ENCODE results near the gene ZNF511.

DNA sequence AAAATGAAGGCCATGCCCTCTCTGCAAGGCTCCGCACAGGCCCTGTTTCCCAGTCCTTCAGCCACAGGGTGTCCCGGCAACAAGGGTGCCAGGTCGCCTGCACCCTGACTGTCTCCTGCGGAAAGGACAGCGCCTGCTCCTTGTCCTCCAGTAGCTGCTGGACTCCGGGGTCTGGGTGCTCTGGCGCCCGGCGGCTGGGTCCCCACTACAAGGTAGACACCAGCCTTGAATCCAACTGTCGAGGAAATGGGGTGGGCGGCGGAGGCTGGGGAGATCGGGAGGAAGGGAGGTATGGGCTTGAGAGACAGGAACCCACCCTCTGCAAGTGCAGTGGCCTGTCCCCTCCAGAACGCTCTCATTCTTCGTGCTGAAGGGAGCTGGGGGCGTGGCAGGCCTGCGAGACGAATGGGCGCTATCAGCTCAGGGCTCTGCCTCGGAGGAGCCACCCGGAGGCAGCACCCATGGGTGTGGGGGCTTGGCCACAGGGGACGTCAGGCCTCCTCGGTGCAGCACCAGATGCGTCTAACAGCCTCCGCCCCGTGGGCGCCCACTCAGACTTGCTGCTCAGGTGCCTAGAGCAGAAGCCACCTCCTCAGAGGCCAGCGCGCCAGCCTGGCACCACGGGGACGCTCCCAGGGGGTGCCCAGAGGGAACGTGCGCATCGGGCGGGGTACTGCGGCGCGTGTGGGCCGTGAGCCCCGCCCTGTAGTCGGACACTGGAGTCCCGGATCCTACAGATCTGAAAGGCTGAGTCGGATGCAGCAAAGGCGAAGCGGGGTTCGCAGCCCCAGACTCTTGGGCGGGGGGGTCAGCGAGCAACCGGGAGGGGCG, 47.6 kb upstream of the ZNF511 start:
- TF ChIP-seq GATA3 (IDR thresholded peaks at IDR 0.05; ENCODE audit: low read depth, low read length): no peak
- TF ChIP-seq GATA2 (IDR thresholded peaks at IDR 0.05; ENCODE audit: low read depth, low read length): no peak

All from SH-SY5Y (cell line).